Measurements from ENCODE around the gene UAP1. TPM values are rescaled to one million over a fixed set of nuclear protein-coding genes. Genes with fewer than 3 reads are reported as not detected.
"Not testable (repeated sequence)": the region's sequence is repeated elsewhere in the genome, so short reads cannot be mapped to it uniquely, and the experiment has no call there.

UAP1 gene
- total RNA-seq, 1 donor from 2014 or later = 160 TPM

DNA sequence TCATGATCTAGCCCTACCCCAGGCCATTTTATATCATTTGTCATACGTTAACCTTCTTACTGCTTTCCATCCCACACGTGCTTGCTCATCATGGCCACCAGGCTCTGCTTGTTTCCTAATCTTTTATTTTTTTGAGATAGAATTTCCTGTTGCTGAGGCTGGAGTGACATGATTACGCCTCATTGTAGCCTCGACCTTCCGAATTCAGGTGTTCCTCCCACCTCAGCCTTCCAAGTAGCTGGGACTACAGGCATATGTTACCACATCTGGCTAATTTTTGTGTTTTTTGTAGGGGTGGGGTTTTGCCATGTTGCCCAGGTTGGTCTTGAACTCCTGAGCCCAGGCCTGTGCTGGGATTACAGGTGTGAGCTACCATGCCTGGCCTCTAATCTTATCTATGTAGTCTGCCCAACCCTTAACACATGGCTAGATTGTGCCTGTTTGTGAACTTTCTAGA lies 3.3 kb downstream of the UAP1 start:
- no peak for DNase-seq (ENCODE audit: low read depth, low spot score)

DNA sequence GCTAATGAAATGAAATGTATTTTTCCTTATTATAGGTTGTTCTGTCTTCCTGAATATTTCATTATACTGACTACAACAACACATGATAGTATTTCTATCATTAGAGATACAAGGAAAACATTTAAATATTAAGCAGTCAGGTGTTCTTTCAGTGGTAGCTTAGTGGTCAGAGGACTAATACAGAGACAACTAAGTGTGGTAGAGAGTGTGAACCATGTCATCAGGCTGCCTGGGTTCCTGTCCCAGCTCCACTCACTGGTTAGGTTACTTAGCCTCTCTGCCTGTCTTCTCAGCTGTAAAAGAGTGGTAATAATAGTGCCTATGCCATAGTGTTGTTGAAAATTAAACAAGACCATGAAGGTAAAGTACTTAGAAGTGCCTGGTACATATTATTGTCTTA lies 3.9 kb downstream of the UAP1 start:
- DNase-seq (ENCODE audit: low read depth, low spot score) = no peak

DNA sequence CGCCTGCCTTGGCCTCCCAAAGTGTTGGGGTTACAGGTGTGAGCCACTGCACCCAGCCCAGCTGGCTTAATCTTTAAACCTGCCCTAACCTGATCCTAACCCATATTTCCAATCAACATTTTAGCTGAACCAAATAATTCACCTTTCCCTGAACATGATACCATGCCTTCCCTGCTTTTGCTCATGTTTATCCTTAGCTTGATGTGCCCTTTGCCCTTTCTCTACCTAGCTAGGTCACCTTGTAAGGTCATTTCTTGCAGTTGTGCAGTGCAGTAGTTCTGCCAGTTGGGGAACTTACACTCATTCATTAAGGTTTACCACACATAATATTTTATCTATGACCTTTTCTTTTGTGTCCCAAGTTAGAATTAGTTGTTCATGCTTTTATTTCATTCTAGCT lies 5.3 kb downstream of the UAP1 start:
- no peak for DNase-seq (ENCODE audit: low read depth, low spot score)

DNA sequence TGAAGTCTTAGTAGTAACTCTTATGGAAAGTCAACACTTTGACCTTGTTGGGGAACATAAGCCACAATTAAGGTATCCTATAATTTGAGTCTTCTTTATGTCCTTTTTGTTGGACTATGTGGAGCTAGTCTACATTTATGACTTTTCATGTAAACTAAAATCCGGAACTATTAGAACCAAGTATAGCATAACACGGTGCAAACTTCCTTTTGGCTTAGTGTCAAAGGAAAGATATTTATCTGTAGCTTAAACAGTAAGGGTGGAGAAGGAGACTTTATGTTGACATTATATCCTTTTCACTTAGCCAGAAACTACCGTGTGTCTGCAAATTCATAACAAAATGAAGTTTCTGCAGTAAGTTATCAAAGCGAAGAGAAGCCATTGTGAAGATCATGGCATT lies 7.3 kb downstream of the UAP1 start:
- no peak for DNase-seq (ENCODE audit: low read depth, low spot score)

DNA sequence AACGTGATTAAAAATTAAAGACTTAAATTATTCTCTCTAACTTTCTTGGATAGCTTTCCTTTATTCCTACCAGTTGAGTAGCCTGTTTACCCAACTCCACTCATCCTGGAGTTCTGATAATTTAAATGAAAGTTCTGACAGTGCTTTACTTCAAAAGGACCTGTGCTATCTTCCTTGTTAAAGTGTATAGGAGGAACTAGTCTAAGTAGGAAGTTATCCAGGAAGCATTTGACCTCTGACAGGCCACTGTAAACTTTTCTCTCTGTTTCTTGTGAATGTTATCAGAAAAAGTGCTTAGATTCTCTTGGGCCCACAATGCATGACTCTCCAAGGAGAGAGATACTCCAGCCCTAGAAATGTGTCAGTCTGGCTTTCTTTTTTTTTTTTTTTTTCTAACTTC lies 9.2 kb downstream of the UAP1 start:
- DNase-seq (ENCODE audit: low read depth, low spot score) = no peak

DNA sequence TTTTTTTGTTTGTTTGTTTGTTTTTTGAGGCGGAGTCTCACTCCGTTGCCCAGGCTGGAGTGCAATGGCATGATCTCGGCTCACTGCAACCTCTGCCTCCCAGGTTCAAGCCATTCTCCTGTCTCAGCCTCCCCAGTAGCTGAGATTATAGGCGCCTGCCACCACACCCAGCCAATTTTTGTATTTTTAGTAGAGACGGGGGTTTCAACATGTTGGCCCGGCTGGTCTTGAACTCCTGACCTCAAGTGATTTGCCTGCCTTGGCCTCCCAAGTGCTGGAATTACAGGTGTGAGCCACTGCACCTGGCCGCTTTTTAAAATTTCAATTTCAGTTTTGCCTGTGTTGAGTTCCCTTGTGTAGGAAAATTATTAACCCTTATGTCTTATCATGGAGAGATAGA lies 9.6 kb downstream of the UAP1 start:
- DNase-seq (ENCODE audit: low read depth, low spot score) = not testable (repeated sequence)

DNA sequence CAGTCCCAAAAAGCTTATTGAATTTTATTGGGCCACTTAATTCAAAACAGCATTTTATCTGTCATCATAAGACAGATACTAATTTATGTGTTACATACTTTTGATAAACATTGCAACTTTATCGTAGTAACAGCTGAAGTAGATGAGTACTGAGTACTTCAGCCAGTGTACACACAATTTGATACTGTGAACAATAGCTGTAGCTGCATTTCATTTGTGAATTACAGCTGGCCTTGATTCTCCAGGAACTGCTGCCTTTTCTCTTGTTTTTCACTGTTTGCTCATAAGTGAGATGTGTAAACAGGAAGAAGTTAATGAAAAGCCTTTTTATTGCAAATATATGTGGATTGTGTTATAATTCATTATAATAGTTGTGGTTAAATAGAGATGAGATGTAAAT lies 10.2 kb downstream of the UAP1 start:
- DNase-seq (ENCODE audit: low read depth, low spot score) = no peak

DNA sequence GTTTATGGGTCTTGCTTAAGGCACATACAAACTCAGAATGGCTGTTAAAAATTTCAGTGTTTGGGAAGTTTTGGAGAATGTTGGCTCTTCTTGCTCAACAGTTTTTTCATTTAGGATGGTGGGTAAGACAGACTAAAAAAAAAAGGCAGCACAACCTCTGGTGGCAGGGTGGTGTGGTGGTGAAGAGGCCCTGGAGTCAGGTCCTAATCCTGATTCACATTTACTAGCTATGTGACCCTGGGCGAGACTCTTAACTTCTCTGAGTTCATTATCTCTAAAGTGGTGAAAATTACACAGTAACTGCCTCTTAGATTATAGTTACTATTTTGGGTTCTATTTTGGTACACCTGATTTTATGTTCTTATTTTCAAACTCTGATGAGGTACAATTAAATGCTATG lies 11.6 kb downstream of the UAP1 start:
- DNase-seq (ENCODE audit: low read depth, low spot score) = no peak

DNA sequence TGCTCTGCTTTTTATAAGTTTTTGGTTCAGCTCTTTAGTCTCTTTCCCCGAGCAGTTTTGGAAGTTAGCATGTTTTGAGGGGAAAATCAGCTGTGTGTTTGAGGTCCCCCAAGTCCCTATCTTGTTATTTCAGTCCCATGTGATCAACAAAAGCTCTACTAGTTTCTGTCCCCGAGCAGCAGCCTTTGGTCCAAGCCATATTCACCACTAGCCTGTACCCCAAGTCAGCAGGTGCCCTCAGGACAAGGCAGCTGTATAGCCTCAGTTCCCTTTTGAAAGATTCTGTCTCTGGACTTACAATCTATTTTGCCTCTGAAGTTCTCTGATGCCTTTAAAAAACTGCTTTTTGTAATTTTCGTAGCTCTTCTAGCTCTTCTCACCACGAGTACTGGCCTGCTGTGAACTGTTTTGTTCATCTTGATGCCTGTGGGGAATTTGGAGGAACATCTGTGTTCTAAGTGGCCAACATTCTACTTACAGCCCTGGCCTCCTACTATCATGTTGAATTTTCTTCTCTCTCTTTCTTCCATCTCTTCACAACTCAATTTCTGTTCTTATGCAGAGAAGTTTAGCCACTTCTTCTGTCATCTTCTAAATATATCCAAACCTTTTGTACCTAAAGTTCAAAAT lies 16.7 kb downstream of the UAP1 start:
- no peak for DNase-seq (ENCODE audit: low read depth, low spot score)

DNA sequence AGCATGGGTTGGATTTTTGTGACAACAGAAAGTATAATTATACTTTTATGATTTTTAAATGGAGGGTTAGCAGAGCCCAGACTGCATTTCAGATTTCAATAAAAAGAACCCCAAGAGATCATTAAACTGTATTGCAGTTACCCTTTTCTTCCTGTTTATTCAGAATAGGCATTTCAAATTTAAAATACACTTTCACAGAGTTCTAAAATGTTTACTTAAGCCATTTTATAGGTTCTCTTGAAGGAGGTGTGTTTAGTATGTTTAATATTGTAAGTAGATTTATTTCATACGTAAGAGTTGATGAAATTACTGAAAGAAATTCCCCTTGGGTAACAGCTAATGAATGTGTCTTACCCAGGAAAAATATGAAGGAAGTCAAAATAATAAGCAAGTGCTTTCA lies 17.4 kb downstream of the UAP1 start:
- DNase-seq (ENCODE audit: low read depth, low spot score) = no peak

DNA sequence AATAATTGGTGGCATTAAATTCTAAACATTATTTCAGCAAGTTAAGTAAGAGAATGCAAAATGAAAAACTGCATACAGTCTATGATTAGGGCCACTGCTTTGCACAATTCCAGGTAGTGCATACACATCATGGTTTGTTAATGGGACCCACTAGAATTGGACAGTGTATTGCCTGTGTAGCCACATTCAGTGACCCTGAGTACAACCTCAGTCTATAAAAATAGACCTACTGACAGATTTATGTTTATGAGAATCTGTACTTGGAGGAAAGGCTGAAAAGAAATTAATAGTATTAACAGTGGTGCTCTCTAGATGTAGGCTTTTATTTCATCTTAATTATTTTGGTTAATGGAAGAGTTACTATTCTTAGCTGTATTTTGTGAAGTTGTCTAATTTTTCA lies 18.8 kb downstream of the UAP1 start:
- no peak for DNase-seq (ENCODE audit: low read depth, low spot score)

DNA sequence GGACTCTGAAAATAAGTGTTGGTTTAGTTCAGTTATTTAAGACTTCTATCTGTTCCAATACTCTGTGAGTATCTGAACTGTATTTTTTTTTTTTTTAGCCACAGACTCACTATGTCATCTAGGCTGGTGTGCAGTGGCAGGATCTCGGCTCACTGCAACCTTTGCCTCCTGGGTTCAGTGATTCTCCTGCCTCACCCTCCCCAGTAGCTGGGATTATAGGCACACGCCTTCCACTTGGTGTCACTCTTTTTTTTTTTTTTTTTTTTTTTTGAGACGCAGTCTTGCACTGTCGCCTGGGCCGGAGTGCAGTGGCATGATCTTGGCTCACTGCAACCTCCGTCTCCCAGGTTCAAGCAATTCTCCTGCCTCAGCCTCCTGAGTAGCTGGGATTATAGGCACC lies 21.4 kb downstream of the UAP1 start:
- not testable (repeated sequence) for DNase-seq (ENCODE audit: low read depth, low spot score)

DNA sequence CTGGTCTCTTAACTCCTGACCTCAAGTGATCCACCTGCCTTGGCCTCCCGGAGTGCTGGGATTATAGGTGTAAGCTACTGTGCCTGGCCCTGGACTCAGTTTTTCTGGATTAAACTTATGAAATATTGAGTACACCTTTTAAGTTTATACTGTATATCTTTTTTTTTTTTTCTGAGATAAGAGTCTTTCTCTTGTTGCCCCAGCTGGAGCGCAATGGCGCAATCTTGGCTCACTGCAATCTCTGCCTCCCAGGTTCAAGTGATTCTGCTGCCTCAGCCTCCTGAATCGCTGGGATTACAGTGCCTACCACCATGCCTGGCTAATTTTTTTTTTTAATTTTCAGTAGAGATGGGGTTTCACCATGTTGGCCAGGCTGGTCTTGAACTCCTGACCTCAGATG lies 23.6 kb downstream of the UAP1 start:
- not testable (repeated sequence) for DNase-seq (ENCODE audit: low read depth, low spot score)

DNA sequence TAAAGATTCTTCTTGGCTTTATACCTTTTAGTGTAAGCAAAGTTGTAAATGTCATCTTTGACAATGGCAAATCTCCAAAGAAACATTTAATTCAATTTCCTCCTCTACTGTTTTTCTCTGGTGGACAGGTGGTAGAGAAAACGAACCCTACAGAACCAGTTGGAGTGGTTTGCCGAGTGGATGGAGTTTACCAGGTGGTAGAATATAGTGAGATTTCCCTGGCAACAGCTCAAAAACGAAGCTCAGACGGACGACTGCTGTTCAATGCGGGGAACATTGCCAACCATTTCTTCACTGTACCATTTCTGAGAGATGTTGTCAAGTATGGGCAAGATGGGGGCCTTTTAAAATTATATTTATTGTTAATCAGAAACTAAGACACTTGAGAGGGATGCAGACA lies 25.8 kb downstream of the UAP1 start:
- DNase-seq (ENCODE audit: low read depth, low spot score) = no peak

DNA sequence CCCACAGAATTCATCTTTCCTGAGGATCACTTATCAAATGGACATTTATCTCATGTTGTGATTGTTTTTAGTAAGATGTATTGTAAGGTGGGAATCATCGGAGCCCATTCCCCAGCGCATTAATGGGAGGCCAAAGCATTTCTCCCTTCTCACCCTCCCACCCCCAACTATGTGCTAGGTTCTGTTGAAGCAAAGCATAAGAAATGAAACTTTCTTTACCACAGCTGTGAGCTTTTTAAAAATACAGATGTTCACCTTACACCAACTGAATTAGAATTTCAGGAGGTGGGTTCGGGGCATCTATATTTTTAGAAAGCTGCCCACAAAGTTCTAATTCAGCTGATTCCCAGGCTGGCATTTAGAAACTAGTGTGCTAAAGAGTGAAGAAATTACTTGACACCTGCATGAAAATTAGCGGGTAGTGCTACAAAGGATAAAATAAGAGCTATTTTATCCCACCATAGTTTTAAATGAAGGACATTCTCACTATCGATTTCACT lies 26.3 kb downstream of the UAP1 start:
- no peak for DNase-seq (ENCODE audit: low read depth, low spot score)

DNA sequence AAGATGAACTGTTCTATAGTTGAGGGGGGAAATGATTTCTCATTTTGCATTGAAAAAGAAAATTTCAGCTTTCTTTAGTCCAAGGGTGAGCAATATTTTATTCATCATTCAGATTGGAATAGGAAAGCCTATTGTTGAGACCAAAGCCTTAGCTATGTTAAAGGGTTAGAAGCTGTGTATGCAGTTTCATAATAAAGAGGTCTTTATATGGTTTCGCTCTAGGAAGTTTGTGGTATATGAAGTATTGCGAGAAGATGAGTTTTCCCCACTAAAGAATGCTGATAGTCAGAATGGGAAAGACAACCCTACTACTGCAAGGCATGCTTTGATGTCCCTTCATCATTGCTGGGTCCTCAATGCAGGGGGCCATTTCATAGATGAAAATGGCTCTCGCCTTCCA lies 28.6 kb downstream of the UAP1 start:
- no peak for DNase-seq (ENCODE audit: low read depth, low spot score)

DNA sequence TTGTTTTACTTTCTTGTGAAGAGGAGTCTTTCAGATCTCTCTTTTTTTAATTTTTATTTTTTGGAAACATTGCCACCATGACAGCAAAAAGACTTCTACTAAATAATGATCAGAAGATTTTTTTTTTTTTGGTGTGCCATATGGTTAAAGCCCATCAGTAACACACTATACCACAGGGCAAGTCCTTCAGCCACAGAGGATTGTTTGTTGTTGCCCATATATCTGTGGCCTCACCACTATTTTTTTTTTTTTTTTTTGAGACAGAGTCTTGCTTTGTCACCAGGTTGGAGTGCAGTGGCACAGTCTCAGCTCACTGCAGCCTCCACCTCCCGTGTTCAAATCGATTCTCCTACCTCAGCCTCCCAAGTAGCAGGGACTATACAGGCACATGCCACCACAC lies 29.2 kb downstream of the UAP1 start:
- DNase-seq (ENCODE audit: low read depth, low spot score) = no peak

DNA sequence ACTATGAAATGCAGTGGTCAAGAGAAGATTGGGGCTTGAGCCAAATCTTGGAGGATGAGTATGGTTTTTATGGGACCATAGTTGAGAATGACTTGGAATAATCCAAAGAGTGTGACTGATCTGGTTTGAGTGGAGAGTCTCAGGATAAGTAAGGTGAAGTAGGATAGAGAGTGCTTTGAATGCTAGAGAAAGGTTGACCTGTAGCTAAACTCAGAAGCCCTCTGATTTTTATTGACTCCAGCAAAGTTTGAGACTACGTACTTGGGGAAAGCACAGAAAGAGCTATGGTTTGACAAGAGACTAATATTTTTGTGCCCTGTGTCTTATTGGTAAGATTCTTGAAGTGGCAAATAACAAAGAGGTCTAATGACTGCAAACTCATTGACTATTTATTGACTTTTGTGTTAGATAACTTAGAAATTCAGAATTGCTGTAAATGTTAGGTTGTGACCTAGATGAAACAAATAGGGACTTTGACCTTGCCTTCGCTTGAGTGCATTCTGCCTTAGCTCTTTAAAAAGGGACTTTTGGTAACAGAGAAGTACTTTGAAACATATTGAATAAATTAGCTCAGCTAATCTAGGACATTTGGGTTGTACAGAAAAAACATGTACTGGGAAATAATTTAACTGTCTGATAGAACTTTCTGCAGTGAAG lies 35.1 kb downstream of the UAP1 start:
- DNase-seq (ENCODE audit: low read depth, low spot score) = no peak

DNA sequence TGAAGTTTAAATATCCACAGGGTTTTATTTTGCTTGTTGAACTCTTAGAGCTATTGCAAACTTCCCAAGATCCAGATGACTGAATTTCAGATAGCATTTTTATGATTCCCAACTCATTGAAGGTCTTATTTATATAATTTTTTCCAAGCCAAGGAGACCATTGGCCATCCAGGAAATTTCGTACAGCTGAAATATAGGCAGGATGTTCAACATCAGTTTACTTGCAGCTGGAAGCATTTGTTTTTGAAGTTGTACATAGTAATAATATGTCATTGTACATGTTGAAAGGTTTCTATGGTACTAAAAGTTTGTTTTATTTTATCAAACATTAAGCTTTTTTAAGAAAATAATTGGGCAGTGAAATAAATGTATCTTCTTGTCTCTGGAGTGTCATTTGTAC lies 37.9 kb downstream of the UAP1 start:
- no peak for DNase-seq (ENCODE audit: low read depth, low spot score)

DNA sequence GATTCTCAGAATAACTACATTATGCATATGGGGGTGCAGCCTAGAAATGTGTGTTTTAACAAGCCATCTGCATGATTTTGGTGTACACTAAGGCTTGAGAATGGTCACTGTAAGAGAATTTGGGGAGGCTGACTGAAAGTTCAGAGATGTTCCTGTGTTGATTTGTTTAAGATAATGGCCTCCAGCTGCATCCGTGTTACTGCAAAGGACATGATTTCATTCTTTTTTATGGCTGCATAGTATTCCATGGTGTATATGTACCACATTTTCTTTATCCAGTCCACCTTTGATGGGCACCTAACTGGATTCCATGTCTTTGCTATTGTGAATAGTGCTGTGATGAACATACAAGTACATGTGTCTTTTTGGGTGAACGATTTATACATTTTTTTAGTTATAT lies 41.6 kb downstream of the UAP1 start:
- not testable (repeated sequence) for DNase-seq (ENCODE audit: low read depth, low spot score)

DNA sequence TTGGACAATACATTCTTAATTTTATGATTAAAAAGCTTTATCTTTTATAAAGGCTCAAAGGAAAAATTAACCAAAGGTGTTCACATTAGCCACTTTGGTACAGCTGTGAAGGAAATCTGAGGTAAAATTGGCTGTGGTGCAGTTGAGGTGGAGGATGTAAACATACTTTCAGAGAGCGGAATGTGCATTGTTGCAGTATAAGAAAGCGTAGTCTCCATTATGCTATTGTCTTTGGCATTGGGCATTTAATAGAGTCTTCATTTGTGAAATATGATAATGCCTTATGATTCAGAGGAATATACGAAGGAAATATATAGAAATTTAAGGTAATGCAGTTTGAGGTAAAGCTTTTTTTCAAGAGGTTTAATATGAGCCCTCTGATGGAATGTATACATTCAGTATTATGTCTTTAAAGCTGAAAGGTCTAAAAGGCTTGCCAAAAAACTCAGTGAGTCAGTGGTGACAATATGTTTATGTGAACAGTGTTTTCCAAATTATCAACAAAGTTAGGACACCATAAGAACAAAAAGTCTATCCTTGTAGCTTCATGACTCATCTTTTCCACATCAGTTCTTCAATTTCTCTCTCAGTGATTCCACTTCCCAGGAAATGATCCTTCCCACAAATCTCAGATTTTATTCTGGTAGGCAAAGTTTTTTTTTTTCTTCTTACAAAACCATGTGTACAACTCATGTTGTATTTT lies 43.9 kb downstream of the UAP1 start:
- DNase-seq (ENCODE audit: low read depth, low spot score) = peak; percentile 89

DNA sequence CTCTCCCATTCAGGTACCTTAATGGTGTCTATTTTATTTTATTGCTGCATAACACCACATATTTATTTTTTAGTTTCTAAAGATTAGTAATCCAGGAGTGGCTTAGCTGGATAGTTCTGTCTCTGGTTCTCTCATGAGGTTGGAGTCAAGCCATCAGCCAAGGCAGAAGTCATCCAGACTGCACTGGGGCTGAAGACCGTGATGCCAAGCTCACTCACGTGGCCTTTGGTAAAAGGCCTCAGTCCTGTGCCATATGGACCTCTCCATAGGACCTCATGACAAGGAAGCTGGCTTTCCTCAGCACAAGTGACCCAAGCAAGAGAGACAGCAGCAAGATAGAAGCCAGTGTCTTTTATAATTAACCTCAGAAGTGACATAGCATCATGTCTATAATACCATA lies 47.8 kb downstream of the UAP1 start:
- DNase-seq (ENCODE audit: low read depth, low spot score) = no peak
